Activated naive CD8-positive, alpha-beta T cell treated with anti-CD3 and anti-CD28 coated beads for 36 hours (primary cell): ENCODE measurements around the gene UAP1L1. TPM values are rescaled to one million over a fixed set of nuclear protein-coding genes. Genes with fewer than 3 reads are reported as not detected.

ENCODE experiments used
- DNase-seq: peaks from one replicate; pipeline ENCODE4 v3.0.0; 2021
- H3K27ac Mint-ChIP-seq: one replicate; pipeline ENCODE4 v1.8.0; 2022; ENCODE audit warnings: mild to moderate bottlenecking, moderate library complexity, mixed read lengths
- H3K27me3 Mint-ChIP-seq: one replicate; pipeline ENCODE4 v1.8.0; 2022; ENCODE audit warnings: mild to moderate bottlenecking, mixed read lengths
- H3K36me3 Mint-ChIP-seq: one replicate; pipeline ENCODE4 v1.8.0; 2021; ENCODE audit warnings: mild to moderate bottlenecking, mixed read lengths
- H3K4me1 Mint-ChIP-seq: one replicate; pipeline ENCODE4 v1.8.0; 2021; ENCODE audit warnings: mixed read lengths
- H3K4me3 Mint-ChIP-seq: one replicate; pipeline ENCODE4 v1.8.0; 2022; ENCODE audit warnings: mild to moderate bottlenecking, moderate library complexity, mixed read lengths
- H3K9me3 Mint-ChIP-seq: one replicate; pipeline ENCODE4 v1.8.0; 2022; ENCODE audit warnings: mixed read lengths
- total RNA-seq, 2 experiments: library from RNA; stranded (reverse); gene quantifications; one replicate each; pipeline ENCODE4 v1.2.3, GENCODE V29; 2021

UAP1L1 gene
- total RNA-seq, 2 experiments from 2014 or later, result 22.9 to 23.5 TPM

DNA sequence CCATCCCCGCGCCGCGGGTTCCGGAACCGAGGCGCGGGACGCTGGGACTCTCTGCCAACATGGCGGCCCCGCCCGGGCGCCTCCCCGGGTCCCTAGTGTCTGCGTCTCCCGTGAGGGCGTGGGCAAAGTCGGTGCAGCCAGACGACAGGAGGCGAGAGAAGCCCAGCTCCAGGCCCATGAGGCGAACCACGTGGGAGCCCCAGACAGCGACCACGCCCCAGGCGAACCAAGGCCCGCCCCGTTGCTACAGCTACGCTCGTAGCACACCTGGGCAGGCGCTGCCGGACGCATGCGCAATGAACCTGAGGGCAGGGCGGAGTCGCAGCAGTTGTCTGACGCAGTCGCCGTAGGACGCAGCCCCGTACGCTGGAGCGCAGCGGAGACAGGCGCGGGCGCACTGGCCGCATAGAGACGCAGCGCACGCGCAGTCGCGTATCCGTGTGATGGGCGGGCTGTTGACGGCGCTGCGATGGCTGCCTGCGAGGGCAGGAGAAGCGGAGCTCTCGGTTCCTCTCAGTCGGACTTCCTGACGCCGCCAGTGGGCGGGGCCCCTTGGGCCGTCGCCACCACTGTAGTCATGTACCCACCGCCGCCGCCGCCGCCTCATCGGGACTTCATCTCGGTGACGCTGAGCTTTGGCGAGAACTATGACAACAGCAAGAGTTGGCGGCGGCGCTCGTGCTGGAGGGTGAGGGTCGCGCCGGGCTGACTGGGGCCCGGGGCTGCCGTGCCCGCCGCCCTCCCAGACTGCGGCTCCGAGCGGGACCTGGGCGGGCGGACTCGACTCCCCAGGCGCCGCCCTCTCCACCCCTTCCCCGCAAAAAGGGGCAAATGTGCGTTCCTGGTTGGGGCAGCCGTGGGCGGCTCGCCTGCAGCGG lies 9.5 kb downstream of the UAP1L1 start, which contains the start of gene MAN1B1:
Gene MAN1B1 (plus strand): TSS at position 455 of the 878 bp plus-strand sequence. CDS start 15 bp downstream, at position 470.
- peaks cover 6% of the 10 kb centered on the region for H3K36me3 Mint-ChIP-seq
- H3K4me1 Mint-ChIP-seq, result peaks cover 31% of the 10 kb centered on the region
- peak within 1 kb of the TSS; percentile 92 for H3K27ac Mint-ChIP-seq
- peak within 1 kb of the TSS; percentile 86 for H3K4me3 Mint-ChIP-seq
- no peaks in the 10 kb centered on the region for H3K27me3 Mint-ChIP-seq
- DNase-seq, result peak; percentile 100
- no peaks in the 10 kb centered on the region for H3K9me3 Mint-ChIP-seq

DNA sequence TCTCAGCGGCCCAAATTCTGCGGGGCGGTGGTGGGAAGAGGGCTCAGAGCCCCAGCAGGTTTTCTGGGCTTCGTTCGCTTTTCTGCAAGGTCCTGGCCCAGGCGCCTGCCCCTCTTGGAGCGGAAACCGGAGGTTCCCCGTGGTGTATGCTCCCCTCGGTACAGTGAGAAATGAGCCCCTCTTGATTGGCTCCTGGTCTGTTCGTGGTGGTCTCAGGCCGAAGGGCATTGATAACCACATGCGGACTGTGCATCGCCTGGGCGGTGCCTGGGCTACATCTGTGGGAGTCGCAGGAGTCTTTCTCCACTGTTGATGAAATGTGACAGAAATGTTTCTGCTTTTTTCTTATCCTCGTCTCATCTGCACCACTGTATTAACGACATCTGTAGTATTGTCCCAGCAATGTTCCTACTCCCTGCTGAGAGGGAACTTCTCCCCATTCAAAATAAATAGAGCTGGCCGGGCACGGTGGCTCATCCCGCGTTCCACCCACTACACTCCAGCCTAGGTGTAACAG lies 10.2 kb downstream of the UAP1L1 start:
- peak overlapping the region; percentile 89 for H3K27ac Mint-ChIP-seq
- H3K4me1 Mint-ChIP-seq, result peaks cover 31% of the 10 kb centered on the region
- peak overlapping the region; percentile 86 for H3K4me3 Mint-ChIP-seq
- H3K9me3 Mint-ChIP-seq, result no peaks in the 10 kb centered on the region
- no peak for DNase-seq
- H3K27me3 Mint-ChIP-seq, result no peaks in the 10 kb centered on the region
- H3K36me3 Mint-ChIP-seq, result peaks cover 6% of the 10 kb centered on the region

DNA sequence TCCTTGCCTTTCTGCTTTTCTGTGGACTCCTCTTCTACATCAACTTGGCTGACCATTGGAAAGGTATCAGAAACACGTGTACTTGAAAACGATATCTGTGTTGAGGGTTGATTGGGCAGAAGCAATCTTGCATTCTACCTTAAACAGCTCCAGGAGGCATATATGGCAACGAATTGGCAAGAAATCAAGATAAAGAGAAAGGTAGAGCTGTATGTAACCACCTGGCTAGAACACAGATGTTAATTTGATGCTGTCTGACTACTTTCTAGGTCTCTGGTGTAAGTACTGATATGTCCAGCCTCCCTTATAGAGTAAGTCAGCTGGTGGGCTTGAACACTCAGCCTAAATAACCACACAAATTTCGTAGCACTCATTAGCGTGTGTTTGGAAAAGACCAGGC lies 10.8 kb downstream of the UAP1L1 start:
- H3K4me1 Mint-ChIP-seq, result peaks cover 31% of the 10 kb centered on the region

DNA sequence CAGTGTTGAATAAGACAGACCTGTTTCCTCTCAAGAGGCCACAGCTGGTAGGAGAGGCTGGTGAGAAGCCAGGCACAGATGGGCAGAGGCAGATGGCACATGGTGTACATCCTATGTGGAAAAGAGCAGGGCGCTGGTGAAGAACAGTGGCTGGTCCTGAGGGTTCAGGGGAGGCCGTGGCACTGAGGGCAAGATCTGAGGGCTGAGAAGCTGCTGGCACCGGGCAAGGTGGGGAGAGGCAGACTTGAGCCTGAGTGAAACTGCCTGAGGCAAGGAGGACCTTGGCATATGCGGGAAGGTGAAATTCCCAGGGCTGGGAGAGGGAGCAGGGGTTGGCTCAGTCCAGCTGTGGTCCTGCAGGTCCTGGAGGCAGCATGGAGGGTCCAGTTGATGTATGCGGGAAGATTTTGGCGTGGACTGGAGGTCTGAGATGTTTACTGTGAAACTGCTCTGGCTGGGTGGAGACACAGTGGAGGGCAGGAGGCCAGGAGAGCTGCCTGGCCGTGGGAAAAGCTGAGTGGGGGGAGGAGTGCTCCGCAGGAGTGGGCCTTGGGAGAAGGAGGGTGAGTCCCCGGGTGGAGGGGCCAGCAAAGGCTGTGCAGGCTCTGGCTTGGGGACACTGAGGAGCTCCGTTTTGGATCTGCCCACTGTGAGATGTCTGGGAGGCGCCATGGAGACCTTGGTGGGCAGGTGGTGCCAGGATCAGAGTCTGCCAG lies 12.1 kb downstream of the UAP1L1 start:
- peaks cover 30% of the 10 kb centered on the region for H3K4me1 Mint-ChIP-seq
- H3K36me3 Mint-ChIP-seq, result peaks cover 8% of the 10 kb centered on the region
- H3K27ac Mint-ChIP-seq, result no peak overlapping the region
- DNase-seq, result no peak
- H3K9me3 Mint-ChIP-seq, result no peaks in the 10 kb centered on the region
- H3K4me3 Mint-ChIP-seq, result no peak overlapping the region
- no peaks in the 10 kb centered on the region for H3K27me3 Mint-ChIP-seq

More for the DNA sequence above, 10.8 kb downstream of the UAP1L1 start:
- no peak for DNase-seq
- Mint-ChIP-seq H3K9me3 (no peaks in the 10 kb centered on the region), H3K27me3 (no peaks in the 10 kb centered on the region), H3K4me3 (peak overlapping the region; percentile 86), H3K36me3 (peaks cover 8% of the 10 kb centered on the region), H3K27ac (peak overlapping the region; percentile 89)

DNA sequence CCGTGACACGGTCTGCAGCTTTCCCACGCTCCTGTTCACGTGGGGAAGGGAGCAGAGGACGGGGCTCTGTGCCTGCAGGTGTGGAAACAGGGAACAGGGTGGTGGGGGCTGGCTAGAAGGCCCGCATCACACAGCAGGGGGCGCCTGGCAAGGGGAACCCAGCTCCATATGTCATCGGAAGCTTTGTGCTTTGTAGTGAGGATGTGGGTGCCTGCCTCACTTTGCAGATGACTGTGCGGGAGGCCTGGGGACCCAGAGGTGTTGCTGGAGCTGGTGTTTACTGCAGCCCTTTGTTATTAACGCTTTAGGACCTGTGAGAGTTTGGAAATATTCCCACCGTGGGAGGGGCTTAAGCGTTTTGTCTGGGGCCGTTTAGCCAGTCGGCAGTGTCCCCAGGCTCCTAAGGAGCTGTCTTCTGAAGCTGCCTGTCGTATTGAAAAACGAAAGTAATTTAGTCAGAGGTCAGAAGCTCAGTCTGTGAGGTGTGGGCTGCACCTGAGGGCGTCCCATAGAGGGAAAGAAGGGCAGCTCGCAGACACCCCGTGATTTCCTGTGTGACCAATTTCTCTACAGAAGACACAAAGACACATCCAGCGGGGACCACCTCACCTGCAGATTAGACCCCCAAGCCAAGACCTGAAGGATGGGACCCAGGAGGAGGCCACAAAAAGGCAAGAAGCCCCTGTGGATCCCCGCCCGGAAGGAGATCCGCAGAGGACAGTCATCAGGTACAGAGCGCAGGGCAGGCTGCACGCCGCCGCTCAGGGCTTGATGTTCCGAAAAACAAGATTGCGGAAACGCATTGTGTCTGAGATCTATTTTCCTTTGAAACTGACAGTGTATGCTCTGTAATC lies 18.6 kb downstream of the UAP1L1 start:
- Mint-ChIP-seq H3K9me3 (no peaks in the 10 kb centered on the region), H3K4me3 (peak overlapping the region; percentile 75), H3K27ac (peak overlapping the region; percentile 93), H3K36me3 (peaks cover 12% of the 10 kb centered on the region), H3K27me3 (no peaks in the 10 kb centered on the region), H3K4me1 (peaks cover 15% of the 10 kb centered on the region)
- DNase-seq, result peak; percentile 88

DNA sequence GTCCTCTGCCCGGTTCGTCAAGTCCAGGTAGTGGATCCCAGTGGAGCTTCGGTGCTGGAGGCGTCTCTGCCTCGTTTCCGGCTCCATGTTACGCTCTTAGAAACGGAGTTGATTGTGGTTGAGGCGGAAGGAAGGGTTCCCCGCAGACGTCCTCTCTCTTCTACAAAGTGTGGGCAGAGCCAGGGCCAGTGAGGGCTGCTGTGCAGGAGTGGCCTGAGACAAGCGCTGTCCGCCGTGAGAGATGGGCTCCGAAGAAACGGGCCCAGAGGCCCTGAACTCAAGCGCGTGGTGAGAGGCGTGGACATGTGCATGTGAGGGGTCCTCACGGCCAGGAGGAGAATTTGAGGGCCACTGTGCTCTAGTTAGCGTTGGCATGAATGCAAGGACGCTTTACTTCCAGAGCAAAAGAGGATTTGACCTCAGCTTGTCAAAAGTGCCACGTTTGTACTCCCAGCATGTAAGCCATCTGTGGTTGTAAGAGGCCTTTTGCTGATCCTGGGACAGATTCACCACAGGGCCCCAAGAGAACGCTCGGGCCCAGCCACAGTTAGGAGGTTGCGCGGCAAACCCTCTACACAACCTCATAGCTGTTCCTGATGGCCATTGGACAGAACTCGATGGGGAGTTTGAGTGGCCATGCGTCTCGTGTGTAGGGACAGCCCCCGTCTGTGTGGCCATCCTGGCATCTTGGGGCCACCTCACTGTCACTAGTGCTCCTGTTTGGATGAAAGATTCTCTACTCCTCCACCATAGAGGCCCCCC lies 19.6 kb downstream of the UAP1L1 start:
- peaks cover 12% of the 10 kb centered on the region for H3K36me3 Mint-ChIP-seq
- H3K9me3 Mint-ChIP-seq, result no peaks in the 10 kb centered on the region
- H3K4me3 Mint-ChIP-seq, result no peak overlapping the region
- H3K27ac Mint-ChIP-seq, result peak overlapping the region; percentile 93
- H3K4me1 Mint-ChIP-seq, result peaks cover 15% of the 10 kb centered on the region
- H3K27me3 Mint-ChIP-seq, result no peaks in the 10 kb centered on the region
- no peak for DNase-seq

DNA sequence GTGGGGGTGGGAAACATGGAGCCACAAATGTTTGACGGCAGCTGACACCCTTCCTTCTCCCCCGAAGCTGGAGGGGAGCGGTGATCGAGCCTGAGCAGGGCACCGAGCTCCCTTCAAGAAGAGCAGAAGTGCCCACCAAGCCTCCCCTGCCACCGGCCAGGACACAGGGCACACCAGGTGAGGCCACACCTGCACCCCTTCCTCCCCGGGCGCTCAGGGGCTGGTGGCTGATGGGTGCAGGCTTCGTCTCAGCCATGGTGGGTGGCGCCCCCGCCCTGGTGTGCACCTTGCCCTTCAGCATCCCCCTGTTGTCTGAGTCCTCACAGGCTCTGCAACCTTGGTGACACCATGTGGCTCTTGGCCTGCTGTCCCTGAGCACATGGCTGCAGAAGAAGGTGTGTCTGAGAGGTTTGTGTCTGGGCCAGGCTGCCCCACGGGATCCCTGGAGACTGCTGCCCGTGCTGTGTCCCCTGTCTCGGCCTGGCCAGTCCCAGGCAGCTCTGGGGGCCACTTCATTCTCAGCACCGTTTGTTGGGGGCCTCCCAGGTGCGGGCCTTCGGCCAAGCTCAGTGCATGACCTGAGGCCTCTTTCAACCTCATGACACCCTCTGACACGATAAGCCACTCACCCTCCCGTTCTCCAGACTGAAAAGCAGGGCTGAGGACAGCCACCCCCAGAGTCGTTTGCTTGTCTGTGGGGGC lies 20.6 kb downstream of the UAP1L1 start:
- Mint-ChIP-seq H3K36me3 (peaks cover 11% of the 10 kb centered on the region), H3K27me3 (no peaks in the 10 kb centered on the region), H3K9me3 (no peaks in the 10 kb centered on the region), H3K27ac (no peak overlapping the region), H3K4me3 (no peak overlapping the region), H3K4me1 (peaks cover 15% of the 10 kb centered on the region)
- DNase-seq, result no peak

DNA sequence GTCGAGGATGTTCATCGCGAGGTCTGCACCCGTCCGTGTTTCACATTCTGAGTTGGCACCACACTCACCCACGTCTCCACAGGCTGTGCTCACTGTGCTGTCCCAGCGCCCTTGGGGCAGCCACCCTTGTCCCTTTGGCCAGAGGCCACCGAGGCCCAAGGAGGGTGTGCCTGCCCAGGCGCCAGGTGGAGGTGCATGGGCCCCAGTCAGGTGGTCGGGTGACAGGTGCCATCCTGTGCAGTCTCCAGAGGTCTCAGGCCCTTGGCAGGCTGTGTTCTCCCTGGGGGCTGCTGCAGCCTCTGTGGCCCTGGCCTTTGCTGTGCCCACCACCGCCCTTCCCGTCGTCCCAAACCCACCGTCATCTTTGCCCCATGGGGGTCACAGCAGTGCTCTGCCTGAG lies 21.9 kb downstream of the UAP1L1 start:
- Mint-ChIP-seq H3K4me1 (peaks cover 15% of the 10 kb centered on the region), H3K36me3 (peaks cover 11% of the 10 kb centered on the region), H3K4me3 (no peak overlapping the region), H3K27me3 (no peaks in the 10 kb centered on the region), H3K27ac (no peak overlapping the region), H3K9me3 (peaks cover 3% of the 10 kb centered on the region)
- no peak for DNase-seq

DNA sequence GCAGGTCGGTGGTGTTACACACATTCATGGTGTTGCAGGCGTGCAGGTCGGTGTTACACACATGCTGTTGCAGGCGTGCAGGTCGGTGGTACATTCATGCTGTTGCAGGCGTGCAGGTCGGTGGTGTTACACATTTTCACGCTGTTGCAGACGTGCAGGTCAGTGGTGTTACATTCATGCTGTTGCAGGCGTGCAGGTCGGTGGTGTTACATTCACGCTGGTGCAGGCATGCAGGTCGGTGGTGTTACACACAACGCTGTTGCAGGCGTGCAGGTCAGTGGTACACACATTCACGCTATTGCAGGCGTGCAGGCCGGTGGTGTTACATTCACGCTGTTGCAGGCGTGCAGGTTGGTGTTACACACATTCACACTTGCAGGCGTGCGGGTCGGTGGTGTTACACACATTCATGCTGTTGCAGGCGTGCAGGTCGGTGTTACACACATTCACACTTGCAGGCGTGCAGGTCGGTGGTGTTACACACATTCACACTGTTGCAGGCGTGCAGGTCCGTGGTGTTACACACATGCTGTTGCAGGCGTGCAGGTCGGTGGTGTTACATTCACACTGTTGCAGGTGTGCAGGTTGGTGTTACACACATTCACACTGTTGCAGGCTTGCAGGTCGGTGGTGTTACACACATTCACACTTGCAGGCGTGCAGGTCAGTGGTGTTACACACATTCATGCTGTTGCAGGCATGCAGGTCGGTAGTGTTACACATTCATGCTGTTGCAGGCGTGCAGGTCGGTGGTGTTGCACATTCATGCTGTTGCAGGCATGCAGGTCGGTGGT lies 26.1 kb downstream of the UAP1L1 start:
- H3K4me3 Mint-ChIP-seq, result no peak overlapping the region
- no peaks in the 10 kb centered on the region for H3K4me1 Mint-ChIP-seq
- H3K27me3 Mint-ChIP-seq, result no peaks in the 10 kb centered on the region
- H3K27ac Mint-ChIP-seq, result no peak overlapping the region
- DNase-seq, result no peak
- H3K9me3 Mint-ChIP-seq, result peaks cover 3% of the 10 kb centered on the region
- peaks cover 1% of the 10 kb centered on the region for H3K36me3 Mint-ChIP-seq

DNA sequence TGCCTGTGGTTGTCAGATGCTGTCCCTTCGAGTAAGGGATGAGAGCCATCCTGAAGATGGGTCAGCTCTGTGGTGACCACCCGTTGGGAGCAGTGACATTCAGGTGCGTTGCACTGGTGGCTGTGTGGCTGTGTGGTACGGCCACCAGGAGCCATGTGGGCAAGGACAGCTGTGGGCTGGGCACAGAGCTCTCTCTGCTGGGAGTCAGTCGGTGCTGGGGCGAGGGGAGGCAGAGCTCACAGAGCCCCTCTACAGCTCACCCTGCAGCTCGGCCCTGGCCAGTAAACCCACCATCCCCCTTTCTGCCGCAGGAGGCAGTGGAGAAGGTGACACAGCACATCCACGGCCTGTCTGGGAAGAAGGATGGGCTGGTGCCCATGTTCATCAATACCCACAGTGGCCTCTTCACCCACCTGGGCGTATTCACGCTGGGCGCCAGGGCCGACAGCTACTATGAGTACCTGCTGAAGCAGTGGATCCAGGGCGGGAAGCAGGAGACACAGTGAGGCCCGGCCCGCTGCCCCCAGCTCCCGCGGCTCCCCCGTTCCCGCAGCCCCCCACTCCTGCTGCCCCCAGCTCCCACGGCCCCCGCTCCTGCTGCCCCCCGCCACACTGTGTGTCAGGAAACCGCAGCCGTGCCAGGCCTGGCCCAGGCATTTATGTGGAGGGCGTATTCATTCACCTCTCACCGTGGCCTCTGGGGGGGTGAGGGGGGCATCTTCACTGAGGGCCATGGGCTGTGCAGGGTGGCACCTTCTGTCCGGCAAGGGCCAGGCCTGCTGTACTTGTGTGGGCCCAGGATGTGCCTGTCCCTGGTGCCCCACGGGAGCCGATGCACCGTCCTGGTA lies 28.7 kb downstream of the UAP1L1 start:
- Mint-ChIP-seq H3K4me1 (no peaks in the 10 kb centered on the region), H3K4me3 (no peak overlapping the region), H3K27ac (no peak overlapping the region), H3K36me3 (peaks cover 3% of the 10 kb centered on the region), H3K27me3 (no peaks in the 10 kb centered on the region), H3K9me3 (peaks cover 3% of the 10 kb centered on the region)
- DNase-seq, result no peak

DNA sequence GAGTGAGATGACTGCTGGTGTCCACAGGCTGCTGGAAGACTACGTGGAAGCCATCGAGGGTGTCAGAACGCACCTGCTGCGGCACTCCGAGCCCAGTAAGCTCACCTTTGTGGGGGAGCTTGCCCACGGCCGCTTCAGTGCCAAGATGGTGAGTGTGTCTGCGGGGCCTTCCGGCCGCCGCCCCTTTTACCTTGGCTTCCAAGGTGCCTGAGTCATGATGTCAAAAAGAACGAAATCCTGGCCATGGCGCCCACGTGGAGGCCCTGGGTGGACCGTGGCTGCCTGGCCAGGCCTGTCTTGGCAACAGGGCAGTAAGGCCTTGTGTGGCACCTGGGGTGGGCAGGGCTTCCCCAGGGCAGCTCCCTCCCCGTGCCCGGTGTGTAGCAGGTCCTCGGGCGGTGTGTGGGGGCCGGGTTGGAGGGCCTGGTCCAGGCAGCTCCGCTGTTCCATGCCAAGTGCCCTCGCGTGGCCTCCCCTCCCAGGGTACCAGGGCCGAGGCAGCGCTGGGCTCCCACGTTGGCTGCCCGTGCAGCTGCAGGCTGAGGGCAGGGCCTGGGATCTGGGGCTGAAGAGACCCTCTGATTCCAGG lies 29.4 kb downstream of the UAP1L1 start:
- Mint-ChIP-seq H3K36me3 (peaks cover 3% of the 10 kb centered on the region), H3K27me3 (no peaks in the 10 kb centered on the region), H3K9me3 (peaks cover 3% of the 10 kb centered on the region), H3K4me1 (no peaks in the 10 kb centered on the region), H3K27ac (no peak overlapping the region), H3K4me3 (no peak overlapping the region)
- no peak for DNase-seq

DNA sequence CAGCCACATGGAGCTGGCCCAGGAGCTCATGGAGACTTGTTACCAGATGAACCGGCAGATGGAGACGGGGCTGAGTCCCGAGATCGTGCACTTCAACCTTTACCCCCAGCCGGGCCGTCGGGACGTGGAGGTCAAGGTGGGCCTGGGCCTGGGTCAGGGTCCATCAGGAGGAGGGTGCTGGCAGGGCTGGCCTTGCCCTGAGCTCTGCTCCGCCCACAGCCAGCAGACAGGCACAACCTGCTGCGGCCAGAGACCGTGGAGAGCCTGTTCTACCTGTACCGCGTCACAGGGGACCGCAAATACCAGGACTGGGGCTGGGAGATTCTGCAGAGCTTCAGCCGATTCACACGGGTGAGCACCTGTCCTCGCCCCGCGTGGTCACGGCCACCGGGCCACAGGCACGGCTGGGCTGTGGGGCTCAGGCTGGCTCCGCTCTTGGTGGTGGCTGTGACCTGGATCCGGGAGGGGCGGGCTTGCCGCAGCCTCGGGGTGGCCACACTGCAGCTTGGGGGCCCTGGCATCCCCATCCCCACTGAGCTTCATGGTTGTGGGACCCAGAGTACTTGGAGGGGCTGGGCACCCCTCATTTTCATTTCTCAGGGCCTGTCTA lies 30.1 kb downstream of the UAP1L1 start:
- Mint-ChIP-seq H3K4me1 (no peaks in the 10 kb centered on the region), H3K27me3 (no peaks in the 10 kb centered on the region), H3K9me3 (peaks cover 3% of the 10 kb centered on the region)

More for the DNA sequence above, 30.1 kb downstream of the UAP1L1 start:
- H3K4me3 Mint-ChIP-seq, result no peak overlapping the region
- no peak for DNase-seq
- peaks cover 3% of the 10 kb centered on the region for H3K36me3 Mint-ChIP-seq
- no peak overlapping the region for H3K27ac Mint-ChIP-seq
